ENCODE results near the gene SYNRG.
A peak's percentile ranks its signal among the peaks of the same experiment; 100 is the strongest.
"Not testable (repeated sequence)": the region's sequence is repeated elsewhere in the genome, so short reads cannot be mapped to it uniquely, and the experiment has no call there.

The SYNRG gene

GRCh38 chr17:37541880-37542660, 67.1 kb downstream of the SYNRG start:
- ATAC-seq: no peak

GRCh38 chr17:37538981-37539659, 70.1 kb downstream of the SYNRG start:
- no peak for ATAC-seq

- ATAC-seq: no peak
These were observed 73.3 kb downstream of the SYNRG start for GRCh38 chr17:37535906-37536305.

- no peak for ATAC-seq
These were observed 76.5 kb downstream of the SYNRG start for GRCh38 chr17:37532756-37533155.

- ATAC-seq: no peak
These were observed 78.8 kb downstream of the SYNRG start for GRCh38 chr17:37530420-37530819.

GRCh38 chr17:37527249-37527851, 81.9 kb downstream of the SYNRG start:
- ATAC-seq: peak; percentile 69 to 86

- no peak for ATAC-seq
These were observed 85.5 kb downstream of the SYNRG start for GRCh38 chr17:37523715-37524219.

GRCh38 chr17:37521821-37522220, 87.4 kb downstream of the SYNRG start:
- ATAC-seq: no peak

- ATAC-seq: no peak
These were observed 89.0 kb downstream of the SYNRG start for GRCh38 chr17:37520174-37520573.

- ATAC-seq: no peak
These were observed 89.8 kb downstream of the SYNRG start for GRCh38 chr17:37519251-37519985.

- no peak for ATAC-seq
These were observed 90.4 kb downstream of the SYNRG start for GRCh38 chr17:37518826-37519225.

DNA sequence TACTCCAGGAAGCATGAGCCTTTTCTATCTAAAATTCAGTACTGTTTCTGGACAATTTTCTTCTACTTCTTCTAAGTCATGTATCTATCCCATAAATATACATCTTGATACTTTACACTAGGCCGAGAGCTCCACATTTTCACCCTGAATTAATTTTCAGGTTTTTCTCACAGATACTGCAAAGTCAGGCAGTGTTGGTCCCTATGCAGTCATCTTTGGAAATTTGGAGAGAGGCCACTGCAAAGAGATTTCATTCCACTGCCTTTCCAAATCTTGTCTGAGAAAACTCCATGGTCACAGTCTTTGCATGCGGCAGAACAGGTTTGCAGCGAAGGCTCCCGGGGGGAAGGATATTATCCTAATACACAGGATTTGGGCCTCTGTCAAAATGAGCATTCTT, 91.3 kb downstream of the SYNRG start:
- ATAC-seq: no peak

DNA sequence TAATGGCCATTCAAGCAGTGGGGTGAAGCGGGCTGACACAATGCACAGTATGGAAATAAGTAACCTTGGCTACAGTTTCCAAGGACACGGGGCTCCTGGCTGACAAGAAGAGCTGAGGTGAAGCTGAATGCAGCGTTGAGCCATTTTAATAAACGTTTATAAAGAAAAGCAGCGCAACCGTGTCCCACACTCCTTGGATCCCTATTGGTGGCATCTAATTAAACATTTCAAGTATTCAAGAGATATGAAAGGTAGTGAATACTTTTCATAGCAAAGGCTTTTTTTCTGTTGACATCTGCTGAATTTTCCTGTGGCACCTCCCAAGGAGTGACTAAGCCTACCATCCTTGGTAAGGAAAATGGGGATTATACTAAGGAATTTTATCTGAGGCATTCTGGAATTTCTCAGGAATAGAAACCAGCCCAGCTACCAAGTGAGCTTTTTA, 93.1 kb downstream of the SYNRG start:
- ATAC-seq: no peak

- ATAC-seq: no peak
These were observed 95.5 kb downstream of the SYNRG start for GRCh38 chr17:37513711-37514110.

GRCh38 chr17:37512442-37513068, 96.7 kb downstream of the SYNRG start:
- no peak for ATAC-seq

- ATAC-seq: not testable (repeated sequence)
These were observed 97.6 kb downstream of the SYNRG start for GRCh38 chr17:37511642-37512041.

DNA sequence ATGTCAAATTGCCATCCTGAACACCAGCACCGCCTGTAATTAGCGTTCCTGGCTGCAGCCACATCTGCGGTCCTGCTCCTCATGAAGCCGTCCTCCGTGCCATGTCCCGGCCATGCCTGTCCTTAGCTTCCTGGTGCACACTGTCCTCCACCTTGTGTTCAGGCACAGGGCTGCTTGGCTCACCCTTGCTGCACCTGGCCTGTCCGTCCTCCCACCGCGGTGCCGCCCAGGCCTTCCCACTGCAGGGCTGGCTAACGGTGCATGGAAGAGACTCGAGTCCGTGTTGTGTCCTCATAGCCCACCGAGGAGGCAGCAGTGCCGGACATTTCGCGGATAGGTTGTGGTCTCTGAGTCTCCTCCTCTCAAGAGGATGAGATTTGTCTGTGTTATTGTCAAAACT, 99.2 kb downstream of the SYNRG start:
- ATAC-seq: no peak

GRCh38 chr17:37507111-37507510, 102.1 kb downstream of the SYNRG start:
- ATAC-seq: no peak

GRCh38 chr17:37506678-37507077, 102.5 kb downstream of the SYNRG start:
- peak in 1 of 2 donors; percentile 59 for ATAC-seq

DNA sequence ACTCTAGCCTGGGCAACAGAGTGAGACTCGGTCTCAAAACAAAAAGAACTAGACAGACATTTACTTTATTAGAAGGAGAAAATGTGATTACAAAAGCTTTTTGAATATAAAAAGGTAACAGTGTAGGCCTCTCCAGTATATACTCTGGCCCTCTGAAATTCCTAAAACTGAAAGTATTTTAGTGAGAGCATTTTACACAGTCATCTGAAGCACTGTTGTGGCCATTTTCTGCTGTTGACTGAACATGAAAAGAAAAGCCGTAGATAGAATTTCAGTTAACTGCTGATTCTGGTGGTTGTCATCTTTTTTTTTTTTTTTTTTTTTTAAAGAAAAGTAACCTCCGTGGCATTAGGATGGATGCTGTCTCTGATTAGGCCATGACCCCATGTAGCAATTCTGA, 103.9 kb downstream of the SYNRG start:
- ATAC-seq: peak in 1 of 2 donors; percentile 33

DNA sequence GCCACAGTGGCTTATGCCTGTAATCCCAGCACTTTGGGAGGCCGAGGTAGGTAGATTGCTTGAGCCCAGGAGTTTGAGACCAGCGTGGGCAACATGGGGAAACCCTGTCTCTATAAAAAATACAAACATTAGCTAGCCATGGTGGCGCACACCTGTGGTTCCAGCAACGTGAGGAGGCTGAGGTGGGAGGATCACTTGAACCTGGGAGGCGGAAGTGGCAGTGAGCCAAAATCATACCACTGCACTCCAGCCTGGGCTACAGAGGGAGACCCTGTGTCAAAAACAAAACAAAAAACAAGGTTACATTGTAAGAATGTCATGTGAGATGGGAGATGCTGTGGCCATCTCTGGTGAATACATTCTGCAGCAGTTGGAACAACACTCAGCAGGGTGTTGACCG, 106.1 kb downstream of the SYNRG start:
- ATAC-seq: no peak
